SK-N-SH treated with all-trans-retinoic acid at 6 μM for 48 hours (cell line): Measurements from ENCODE around the gene AGT.

Source experiments
- ATAC-seq: fragments of 200-7000 bp; cut with Tn5 transposase; 3 replicates; pipeline ENCODE4 v1.9.1; 2020; ENCODE audit warnings: mild to moderate bottlenecking, moderate library complexity
- ARNTL ChIP-seq: fragments of 450-650 bp; formaldehyde crosslinking; IDR thresholded peaks from 2 replicates; pipeline ENCODE4 v1.5.0; 2020; ENCODE audit warnings: low read depth, mild to moderate bottlenecking, moderate library complexity, borderline replicate concordance
- BACH2 ChIP-seq: fragments of 250-450 bp; sonication (Bioruptor Pico); IDR thresholded peaks from 2 replicates; pipeline ENCODE4 v1.9.0; 2021; ENCODE audit warnings: mild to moderate bottlenecking, borderline replicate concordance
- CSDC2 ChIP-seq: fragments of 250-450 bp; sonication (Bioruptor Pico); IDR thresholded peaks from 2 replicates; pipeline ENCODE4 v1.5.0; 2020; ENCODE audit warnings: mild to moderate bottlenecking, moderate library complexity
- CSRNP3 ChIP-seq: fragments of 250-450 bp; sonication (Bioruptor Pico); IDR thresholded peaks from 2 replicates; pipeline ENCODE4 v1.5.1; 2021; ENCODE audit warnings: mild to moderate bottlenecking, moderate library complexity
- ESRRG ChIP-seq: fragments of 250-450 bp; sonication (Bioruptor Pico); IDR thresholded peaks from 2 replicates; pipeline ENCODE4 v1.6.1; 2021; ENCODE audit warnings: mild to moderate bottlenecking
- GLIS3 ChIP-seq: fragments of 250-450 bp; sonication (Bioruptor Pico); IDR thresholded peaks from 2 replicates; pipeline ENCODE4 v1.5.0; 2020; ENCODE audit warnings: mild to moderate bottlenecking, moderate library complexity
- ISL1 ChIP-seq: fragments of 250-450 bp; sonication (Bioruptor Pico); IDR thresholded peaks from 2 replicates; pipeline ENCODE4 v2.1.2; 2022; ENCODE audit warnings: mild to moderate bottlenecking, moderate library complexity
- OSR1 ChIP-seq: fragments of 250-450 bp; sonication (Bioruptor Pico); IDR thresholded peaks from 2 replicates; pipeline ENCODE4 v1.8.0; 2022; ENCODE audit warnings: moderate library complexity, mild to moderate bottlenecking, inconsistent platforms
- PATZ1 ChIP-seq: fragments of 250-450 bp; sonication (Bioruptor Pico); IDR thresholded peaks from 2 replicates; pipeline ENCODE4 v1.8.0; 2020; ENCODE audit warnings: mild to moderate bottlenecking, moderate library complexity, borderline replicate concordance
- POU6F1 ChIP-seq: fragments of 250-450 bp; sonication (Bioruptor Pico); IDR thresholded peaks from 2 replicates; pipeline ENCODE4 v1.8.0; 2021; ENCODE audit warnings: low read depth, mild to moderate bottlenecking, moderate library complexity, borderline replicate concordance
- PPARA ChIP-seq: fragments of 250-450 bp; sonication (Bioruptor Pico); IDR thresholded peaks from 2 replicates; pipeline ENCODE4 v1.5.0; 2020; ENCODE audit warnings: mild to moderate bottlenecking, borderline replicate concordance
- RARB ChIP-seq: fragments of 250-450 bp; sonication (Bioruptor Pico); IDR thresholded peaks from 2 replicates; pipeline ENCODE4 v1.8.0; 2021; ENCODE audit warnings: mild to moderate bottlenecking, moderate library complexity
- SNAI2 ChIP-seq: fragments of 250-450 bp; sonication (Bioruptor Pico); IDR thresholded peaks from 2 replicates; pipeline ENCODE4 v1.5.0; 2020; ENCODE audit warnings: mild to moderate bottlenecking, moderate library complexity
- TOX ChIP-seq: fragments of 250-450 bp; sonication (Bioruptor Pico); IDR thresholded peaks from 2 replicates; pipeline ENCODE4 v1.8.0; 2021; ENCODE audit warnings: mild to moderate bottlenecking, moderate library complexity, borderline replicate concordance
- TSHZ2 ChIP-seq: fragments of 250-450 bp; sonication (Bioruptor Pico); IDR thresholded peaks from 2 replicates; pipeline ENCODE4 v1.5.0; 2020; ENCODE audit warnings: mild to moderate bottlenecking, moderate library complexity
- ZC3H10 ChIP-seq: fragments of 250-450 bp; sonication (Bioruptor Pico); IDR thresholded peaks from 2 replicates; pipeline ENCODE4 v1.5.1; 2021; ENCODE audit warnings: mild to moderate bottlenecking, moderate library complexity
- ZFP3 ChIP-seq: fragments of 250-450 bp; sonication (Bioruptor Pico); IDR thresholded peaks from 2 replicates; pipeline ENCODE4 v1.5.0; 2020; ENCODE audit warnings: mild to moderate bottlenecking, moderate library complexity
- ZFP30 ChIP-seq: fragments of 450-650 bp; formaldehyde crosslinking; IDR thresholded peaks from 2 replicates; pipeline ENCODE4 v1.5.0; 2022; ENCODE audit warnings: mild to moderate bottlenecking, moderate library complexity
- ZNF565 ChIP-seq: fragments of 450-650 bp; formaldehyde crosslinking; conservative IDR thresholded peaks from 2 replicates; pipeline ENCODE4 v1.5.0; 2020; ENCODE audit warnings: low read depth, mild to moderate bottlenecking, moderate library complexity
- ZNF70 ChIP-seq: fragments of 450-650 bp; formaldehyde crosslinking; IDR thresholded peaks from 2 replicates; pipeline ENCODE4 v1.5.0; 2020; ENCODE audit warnings: mild to moderate bottlenecking, moderate library complexity
- ZNF8 ChIP-seq: fragments of 450-650 bp; formaldehyde crosslinking; IDR thresholded peaks from 2 replicates; pipeline ENCODE4 v1.5.0; 2020; ENCODE audit warnings: mild to moderate bottlenecking, moderate library complexity

AGT gene

GRCh38 chr1:230743899-230744298, 30.0 kb upstream of the AGT start:
- no peak for TF ChIP-seq ESRRG (CRISPR knock-in tag)
- TF ChIP-seq TSHZ2, result 0 out of 2 replicates have a peak, but pooled peaks have one; percentile 40
- no peak for TF ChIP-seq ISL1 (CRISPR knock-in tag)
- ATAC-seq, result peak; percentile 29; the same call in 2 of the 3 replicates

GRCh38 chr1:230739564-230740290, 25.8 kb upstream of the AGT start:
- TF ChIP-seq CSRNP3 (CRISPR knock-in tag) (no peak), CSDC2 (CRISPR knock-in tag) (no peak), ZC3H10 (CRISPR knock-in tag) (no peak), TSHZ2 (no peak), ARNTL (no peak)
- no peak for ATAC-seq

GRCh38 chr1:230737622-230738262, 23.8 kb upstream of the AGT start:
- no peak for ATAC-seq
- no peak for TF ChIP-seq RARB (CRISPR knock-in tag)
- peak; percentile 92 for TF ChIP-seq ZNF8
- no peak for TF ChIP-seq ISL1 (CRISPR knock-in tag)

- no peak for ATAC-seq
- TF ChIP-seq ZNF8 (no peak), ZNF70 (CRISPR knock-in tag) (no peak), ZNF565 (CRISPR knock-in tag) (no peak), CSDC2 (CRISPR knock-in tag) (no peak), CSRNP3 (CRISPR knock-in tag) (no peak), PATZ1 (CRISPR knock-in tag) (no peak), ZFP3 (CRISPR knock-in tag) (no peak), ISL1 (CRISPR knock-in tag) (no peak), ARNTL (no peak), SNAI2 (CRISPR knock-in tag) (no peak), ZFP30 (CRISPR knock-in tag) (no peak), BACH2 (CRISPR knock-in tag) (no peak), POU6F1 (no peak), GLIS3 (CRISPR knock-in tag) (no peak), OSR1 (CRISPR knock-in tag) (no peak), TOX (CRISPR knock-in tag) (no peak), PPARA (no peak)
- TF ChIP-seq, all 23 proteins: peak for 0
Measured at GRCh38 chr1:230735447-230735846, 21.5 kb upstream of the AGT start.
